HG03442 (cell line): Measurements from ENCODE around the gene ZBTB7C.

Experiments
- ATAC-seq: cut with Tn5 transposase; IDR thresholded peaks from one replicate; pipeline ENCODE4 v1.9.1; 2021; ENCODE audit warnings: mild to moderate bottlenecking, moderate library complexity; ENCODE audit not compliant: unreplicated experiment

The ZBTB7C gene

GRCh38 chr18:47985866-47986265 is 423.3 kb downstream of the ZBTB7C start:
- no peak for ATAC-seq

GRCh38 chr18:47984991-47985390 is 424.2 kb downstream of the ZBTB7C start:
- ATAC-seq = no peak

GRCh38 chr18:47983946-47984345 is 425.2 kb downstream of the ZBTB7C start:
- no peak for ATAC-seq

- ATAC-seq = no peak
These were observed 426.1 kb downstream of the ZBTB7C start for GRCh38 chr18:47983055-47983454.

GRCh38 chr18:47981830-47982229 is 427.4 kb downstream of the ZBTB7C start:
- ATAC-seq = no peak

- ATAC-seq = no peak
These were observed 427.9 kb downstream of the ZBTB7C start for GRCh38 chr18:47981320-47981719.

- ATAC-seq = no peak
These were observed 429.5 kb downstream of the ZBTB7C start for GRCh38 chr18:47979611-47980200.

GRCh38 chr18:47978603-47979002 is 430.6 kb downstream of the ZBTB7C start:
- ATAC-seq = no peak

GRCh38 chr18:47978141-47978540 is 431.0 kb downstream of the ZBTB7C start:
- ATAC-seq = no peak
